ENCODE results near the gene FOXJ3.

- no peak for TF ChIP-seq CTCF (IDR thresholded peaks at IDR 0.05)
- TF ChIP-seq EP300 (IDR thresholded peaks at IDR 0.05), result no peak
- no peak for TF ChIP-seq POLR2A (IDR thresholded peaks at IDR 0.05)
Measured at GRCh38 chr1:42201986-42202385, 133.0 kb downstream of the FOXJ3 start.
